Keratinocyte (primary cell): Measurements from ENCODE around the gene AAGAB. TPM values are rescaled to one million over a fixed set of nuclear protein-coding genes. Genes with fewer than 3 reads are reported as not detected.

ENCODE experiments used
- DNase-seq: peaks from one replicate; pipeline ENCODE4 v3.0.0-alpha.2; 2011; ENCODE audit warnings: low read depth, missing footprints, low spot score
- FAIRE-seq: peaks from 2 replicates; lab custom pipeline; 2011; peaks lifted over from hg19 to GRCh38; lab: Jason Lieb, UNC
- H2AFZ ChIP-seq: 2 replicates; pipeline ENCODE4 v1.6.0; 2012; ENCODE audit warnings: low read length, control low read depth, inconsistent platforms; ENCODE audit not compliant: control insufficient read depth
- H3K27ac ChIP-seq: 2 replicates; pipeline ENCODE4 v1.5.1; 2011; ENCODE audit warnings: low read length; ENCODE audit not compliant: control insufficient read depth, insufficient read depth
- H3K27me3 ChIP-seq: 3 replicates; pipeline ENCODE4 v1.6.0; 2011; ENCODE audit warnings: low read length; ENCODE audit not compliant: control insufficient read depth, insufficient read depth; ENCODE audit errors: extremely low read depth
- H3K36me3 ChIP-seq, 2 experiments: 2 replicates in 1 of 2; 3 replicates in 1 of 2; pipeline ENCODE4 v1.5.1; 2011; ENCODE audit warnings: low read length in 2 of 2, mild to moderate bottlenecking in 1 of 2; ENCODE audit not compliant: control insufficient read depth in 2 of 2, insufficient read depth in 2 of 2; ENCODE audit errors: extremely low read depth in 1 of 2
- H3K4me1 ChIP-seq: 3 replicates; pipeline ENCODE4 v1.5.1; 2011; ENCODE audit warnings: low read length; ENCODE audit not compliant: control insufficient read depth, insufficient read depth; ENCODE audit errors: extremely low read depth
- H3K4me2 ChIP-seq: 3 replicates; pipeline ENCODE4 v1.6.0; 2011; ENCODE audit warnings: low read depth, low read length; ENCODE audit not compliant: control insufficient read depth, insufficient read depth; ENCODE audit errors: extremely low read depth
- H3K4me3 ChIP-seq, 3 experiments: fragments of 200-600 bp in 1 of 3; sonication (generic) in 1 of 3; 2 replicates in 2 of 3; 3 replicates in 1 of 3; pipeline ENCODE4 v1.5.1; 2011 to 2016; ENCODE audit warnings: low read length in 3 of 3, mild to moderate bottlenecking in 3 of 3, control low read depth in 2 of 3, inconsistent platforms in 1 of 3, low read depth in 1 of 3, mixed read lengths in 1 of 3, mixed run types in 1 of 3, moderate library complexity in 1 of 3; ENCODE audit not compliant: control insufficient read depth in 2 of 3, insufficient read depth in 2 of 3; ENCODE audit errors: extremely low read depth in 1 of 3
- H3K79me2 ChIP-seq: 2 replicates; pipeline ENCODE4 v1.6.0; 2012; ENCODE audit warnings: low read length; ENCODE audit not compliant: control insufficient read depth, insufficient read depth
- H3K9ac ChIP-seq: 3 replicates; pipeline ENCODE4 v1.6.0; 2011; ENCODE audit warnings: low read length; ENCODE audit not compliant: control insufficient read depth, insufficient read depth; ENCODE audit errors: extremely low read depth
- H3K9me1 ChIP-seq: 3 replicates; pipeline ENCODE4 v1.6.0; 2011; ENCODE audit warnings: low read length; ENCODE audit not compliant: control insufficient read depth, insufficient read depth; ENCODE audit errors: extremely low read depth
- H3K9me3 ChIP-seq: 2 replicates; pipeline ENCODE4 v1.5.1; 2012; ENCODE audit warnings: low read depth, low read length; ENCODE audit not compliant: control insufficient read depth
- H4K20me1 ChIP-seq: 3 replicates; pipeline ENCODE4 v1.6.0; 2011; ENCODE audit warnings: low read length; ENCODE audit not compliant: control insufficient read depth, insufficient read depth; ENCODE audit errors: extremely low read depth
- EZH2 ChIP-seq: IDR thresholded peaks from one replicate; pipeline ENCODE4 v1.6.1; 2012; ENCODE audit warnings: inconsistent platforms, mild to moderate bottlenecking, low read length, moderate library complexity
- dilution Hi-C: fragments of 300-500 bp; cut with MboI; formaldehyde crosslinking; loops from one replicate; pipeline ENCODE4 v1.7.0; 2020; ENCODE audit warnings: low sequenced_read_pairs; ENCODE audit not compliant: extremely low pct_ligation_motif_present
- polyA plus RNA-seq, 5 experiments: library from polyadenylated mRNA; depleted of rRNA in 3 of 5; stranded (reverse) in 3 of 5; stranded (forward) in 1 of 5; unstranded in 1 of 5; fragments of >200 nt; gene quantifications; 1 replicate in 1 of 5; 2 replicates in 3 of 5; 3 replicates in 1 of 5; pipeline versions ENCODE4 v1.2.1 to v1.2.3, GENCODE V29; 2011 to 2012; ENCODE audit warnings: missing spikeins in 2 of 5, low read depth in 1 of 5, low replicate concordance in 1 of 5
- TF ChIP-seq, protein P1 (sequence below), 3 experiments: IDR thresholded peaks in 1 of 3; conservative IDR thresholded peaks in 1 of 3; optimal IDR thresholded peaks in 1 of 3; 2 replicates in 2 of 3; 3 replicates in 1 of 3; pipeline versions ENCODE3 to v1.5.1; 2011; ENCODE audit warnings: low read length in 3 of 3, mild to moderate bottlenecking in 3 of 3, moderate library complexity in 2 of 3, control low read depth in 1 of 3, inconsistent platforms in 1 of 3; ENCODE audit not compliant: insufficient read depth in 2 of 3; ENCODE audit errors: extremely low read depth in 1 of 3

The AAGAB gene
- polyA plus RNA-seq, 1 donor (not counting 4 experiments of a cell fraction or from before 2014, with no cell fraction given): 82.7 TPM

DNA sequence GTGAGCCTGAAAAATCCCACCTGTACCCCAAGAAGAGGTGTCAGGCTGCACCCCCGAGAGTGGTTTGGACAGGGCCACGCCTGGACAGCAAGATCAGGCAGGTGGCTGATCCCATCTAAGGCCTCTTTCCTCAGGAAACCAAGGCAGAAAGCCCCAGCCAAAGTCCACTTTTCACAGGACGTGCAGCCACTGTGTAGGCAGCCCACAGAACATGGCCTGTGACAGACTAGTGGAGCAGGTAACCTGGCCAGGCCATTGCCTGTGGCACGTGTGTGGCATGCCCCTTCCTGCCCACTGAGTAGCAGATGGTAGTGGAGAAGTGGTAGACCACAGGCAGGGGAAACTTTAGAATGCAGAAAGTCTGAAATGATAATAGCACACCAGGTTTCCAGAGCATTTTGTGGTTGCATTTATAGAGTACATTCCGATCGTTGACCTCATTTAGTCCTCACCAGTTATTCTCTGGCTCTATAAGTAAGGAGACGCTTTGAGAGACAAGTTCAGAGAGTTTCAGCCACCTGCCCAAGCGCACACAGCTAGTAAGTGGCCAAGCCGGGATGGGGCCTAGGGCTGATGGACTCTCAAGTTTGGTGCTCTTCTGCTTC lies 68.7 kb downstream of the AAGAB start:
- Histone ChIP-seq H3K9ac (no peak overlapping the region), H2AFZ (no peak overlapping the region), H3K9me3 (no peaks in the 10 kb centered on the region), H3K4me1 (peaks cover 11% of the 10 kb centered on the region), H3K36me3 (peaks cover 50 to 66% of the 10 kb centered on the region in 2 experiments), H3K79me2 (no peaks in the 10 kb centered on the region), H3K4me2 (no peak overlapping the region), H4K20me1 (no peaks in the 10 kb centered on the region), H3K9me1 (no peaks in the 10 kb centered on the region), H3K4me3 (no peak overlapping the region), H3K27me3 (no peaks in the 10 kb centered on the region), H3K27ac (peak overlapping the region; percentile 17)
- dilution Hi-C loops: no loop called here
- DNase-seq (peak; percentile 23), FAIRE-seq (no peak)
- TF ChIP-seq, protein P1, sequence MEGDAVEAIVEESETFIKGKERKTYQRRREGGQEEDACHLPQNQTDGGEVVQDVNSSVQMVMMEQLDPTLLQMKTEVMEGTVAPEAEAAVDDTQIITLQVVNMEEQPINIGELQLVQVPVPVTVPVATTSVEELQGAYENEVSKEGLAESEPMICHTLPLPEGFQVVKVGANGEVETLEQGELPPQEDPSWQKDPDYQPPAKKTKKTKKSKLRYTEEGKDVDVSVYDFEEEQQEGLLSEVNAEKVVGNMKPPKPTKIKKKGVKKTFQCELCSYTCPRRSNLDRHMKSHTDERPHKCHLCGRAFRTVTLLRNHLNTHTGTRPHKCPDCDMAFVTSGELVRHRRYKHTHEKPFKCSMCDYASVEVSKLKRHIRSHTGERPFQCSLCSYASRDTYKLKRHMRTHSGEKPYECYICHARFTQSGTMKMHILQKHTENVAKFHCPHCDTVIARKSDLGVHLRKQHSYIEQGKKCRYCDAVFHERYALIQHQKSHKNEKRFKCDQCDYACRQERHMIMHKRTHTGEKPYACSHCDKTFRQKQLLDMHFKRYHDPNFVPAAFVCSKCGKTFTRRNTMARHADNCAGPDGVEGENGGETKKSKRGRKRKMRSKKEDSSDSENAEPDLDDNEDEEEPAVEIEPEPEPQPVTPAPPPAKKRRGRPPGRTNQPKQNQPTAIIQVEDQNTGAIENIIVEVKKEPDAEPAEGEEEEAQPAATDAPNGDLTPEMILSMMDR (optimal IDR thresholded peaks at IDR 0.05 in 1 of 3, IDR thresholded peaks at IDR 0.05 in 1 of 3, conservative IDR thresholded peaks at IDR 0.05 in 1 of 3; ENCODE audit: extremely low read depth in 1 of 3, insufficient read depth in 2 of 3, low read length in 3 of 3): no peak
- no peak for TF ChIP-seq EZH2

DNA sequence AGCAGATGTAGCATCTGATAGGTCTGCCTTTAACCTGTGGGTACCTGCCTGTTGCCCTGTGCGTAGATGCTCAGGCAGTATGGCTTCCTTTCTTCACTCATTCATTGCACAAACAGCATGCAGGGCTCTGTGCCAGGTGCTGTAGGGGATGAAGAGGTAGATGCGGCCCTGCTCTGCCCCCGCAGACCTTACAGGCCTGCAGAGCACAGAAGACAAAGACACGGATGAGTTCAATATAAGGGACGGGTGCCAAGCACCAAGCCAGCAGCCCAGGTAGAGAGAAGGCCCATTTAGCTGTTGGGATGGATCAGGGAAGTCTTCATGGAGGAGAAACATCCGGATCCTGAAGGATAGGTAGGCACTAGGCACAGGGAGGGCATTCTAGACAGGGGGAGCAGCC lies 69.4 kb downstream of the AAGAB start:
- Histone ChIP-seq H3K9ac (no peak overlapping the region), H3K9me3 (no peaks in the 10 kb centered on the region), H3K27ac (no peak overlapping the region), H3K9me1 (no peaks in the 10 kb centered on the region), H3K4me1 (peaks cover 11% of the 10 kb centered on the region), H3K79me2 (no peaks in the 10 kb centered on the region), H3K4me2 (no peak overlapping the region), H2AFZ (no peak overlapping the region), H3K4me3 (no peak overlapping the region), H3K36me3 (peaks cover 47 to 64% of the 10 kb centered on the region in 2 experiments), H3K27me3 (no peaks in the 10 kb centered on the region), H4K20me1 (no peaks in the 10 kb centered on the region)
- dilution Hi-C loops: no loop called here
- FAIRE-seq: no peak
- TF ChIP-seq EZH2: no peak
- TF ChIP-seq, protein P1 (optimal IDR thresholded peaks at IDR 0.05 in 1 of 3, IDR thresholded peaks at IDR 0.05 in 1 of 3, conservative IDR thresholded peaks at IDR 0.05 in 1 of 3; ENCODE audit: extremely low read depth in 1 of 3, insufficient read depth in 2 of 3, low read length in 3 of 3): no peak
- DNase-seq: no peak
